22Rv1 (cell line): ENCODE data around the gene LRRC59.

Source experiments
- H3K27ac ChIP-seq: fragments of 450-650 bp; 2 replicates; pipeline ENCODE4 v1.5.1; 2017
- ZFX ChIP-seq: fragments of 450-650 bp; IDR thresholded peaks from 2 replicates; pipeline ENCODE4 v1.6.1; 2017; ENCODE audit warnings: antibody characterized with exemption, borderline replicate concordance
- TF ChIP-seq, protein P1 (sequence below): fragments of 450-650 bp; IDR thresholded peaks from 2 replicates; pipeline ENCODE4 v1.5.1; 2017; ENCODE audit warnings: mild to moderate bottlenecking

The LRRC59 gene

DNA sequence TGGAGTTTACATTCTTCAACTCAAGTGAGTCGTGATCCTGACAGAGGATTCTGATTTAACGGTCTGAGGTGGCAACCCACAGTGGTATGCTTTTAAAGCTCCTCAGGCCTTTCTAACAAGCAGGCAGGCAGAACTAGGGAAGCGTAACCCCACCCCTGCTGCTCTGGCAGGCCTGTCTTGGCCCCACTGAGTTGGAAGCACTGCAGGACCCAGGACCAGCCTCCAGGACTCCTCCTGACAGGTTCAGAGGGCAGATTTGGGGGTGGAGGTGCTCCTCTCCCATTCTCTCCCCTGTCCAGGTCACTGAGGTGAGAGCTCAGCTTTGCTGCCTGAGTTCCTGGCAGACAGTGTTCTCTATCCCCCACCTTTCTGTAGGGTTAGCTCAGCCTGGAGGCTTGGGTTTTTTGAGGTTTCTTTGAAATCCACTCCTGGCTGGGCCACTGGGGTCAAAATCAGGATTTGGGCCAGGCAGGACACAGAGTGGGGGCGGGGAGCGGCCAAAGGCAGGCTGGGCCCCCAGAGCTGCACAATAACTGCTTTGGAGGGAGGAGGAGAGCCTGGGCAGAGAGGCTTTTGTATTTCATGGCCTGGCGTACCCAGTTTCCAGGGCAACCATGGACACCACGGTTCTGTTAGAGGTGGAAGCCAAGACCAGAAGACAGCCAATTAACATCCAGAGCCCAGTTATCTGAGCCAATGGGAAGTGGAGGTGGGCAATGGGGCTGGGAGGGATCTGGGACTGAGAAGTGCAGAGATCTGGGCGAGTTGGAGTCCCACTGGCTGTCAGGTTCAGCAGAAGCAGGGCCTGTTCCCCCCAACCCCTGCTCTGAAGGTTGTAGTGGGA lies 33.9 kb downstream of the LRRC59 start:
- TF ChIP-seq ZFX = no peak
- TF ChIP-seq, protein P1, sequence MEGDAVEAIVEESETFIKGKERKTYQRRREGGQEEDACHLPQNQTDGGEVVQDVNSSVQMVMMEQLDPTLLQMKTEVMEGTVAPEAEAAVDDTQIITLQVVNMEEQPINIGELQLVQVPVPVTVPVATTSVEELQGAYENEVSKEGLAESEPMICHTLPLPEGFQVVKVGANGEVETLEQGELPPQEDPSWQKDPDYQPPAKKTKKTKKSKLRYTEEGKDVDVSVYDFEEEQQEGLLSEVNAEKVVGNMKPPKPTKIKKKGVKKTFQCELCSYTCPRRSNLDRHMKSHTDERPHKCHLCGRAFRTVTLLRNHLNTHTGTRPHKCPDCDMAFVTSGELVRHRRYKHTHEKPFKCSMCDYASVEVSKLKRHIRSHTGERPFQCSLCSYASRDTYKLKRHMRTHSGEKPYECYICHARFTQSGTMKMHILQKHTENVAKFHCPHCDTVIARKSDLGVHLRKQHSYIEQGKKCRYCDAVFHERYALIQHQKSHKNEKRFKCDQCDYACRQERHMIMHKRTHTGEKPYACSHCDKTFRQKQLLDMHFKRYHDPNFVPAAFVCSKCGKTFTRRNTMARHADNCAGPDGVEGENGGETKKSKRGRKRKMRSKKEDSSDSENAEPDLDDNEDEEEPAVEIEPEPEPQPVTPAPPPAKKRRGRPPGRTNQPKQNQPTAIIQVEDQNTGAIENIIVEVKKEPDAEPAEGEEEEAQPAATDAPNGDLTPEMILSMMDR = no peak
- no peak overlapping the region for H3K27ac ChIP-seq

DNA sequence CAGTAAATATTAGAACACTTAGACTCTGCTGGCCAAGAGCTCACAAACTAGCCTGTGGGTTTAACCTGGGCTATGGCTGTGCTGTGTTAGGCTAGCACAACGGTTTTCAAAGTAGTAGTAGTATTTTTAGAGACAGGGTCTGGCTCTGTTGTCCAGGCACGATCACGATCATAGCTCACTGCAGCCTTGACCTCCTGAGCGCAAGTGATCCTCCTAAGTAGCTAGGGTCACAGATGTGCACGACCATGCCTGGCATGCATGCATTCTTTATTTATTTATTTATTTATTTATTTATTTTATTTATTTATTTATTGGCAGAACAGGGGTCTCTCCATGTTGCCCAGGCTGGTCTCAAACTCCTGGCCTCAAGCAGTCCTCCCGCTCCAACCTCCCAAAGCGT lies 34.7 kb downstream of the LRRC59 start:
- no peak for TF ChIP-seq ZFX
- TF ChIP-seq, protein P1 = no peak
- peak overlapping the region; percentile 38 for H3K27ac ChIP-seq

DNA sequence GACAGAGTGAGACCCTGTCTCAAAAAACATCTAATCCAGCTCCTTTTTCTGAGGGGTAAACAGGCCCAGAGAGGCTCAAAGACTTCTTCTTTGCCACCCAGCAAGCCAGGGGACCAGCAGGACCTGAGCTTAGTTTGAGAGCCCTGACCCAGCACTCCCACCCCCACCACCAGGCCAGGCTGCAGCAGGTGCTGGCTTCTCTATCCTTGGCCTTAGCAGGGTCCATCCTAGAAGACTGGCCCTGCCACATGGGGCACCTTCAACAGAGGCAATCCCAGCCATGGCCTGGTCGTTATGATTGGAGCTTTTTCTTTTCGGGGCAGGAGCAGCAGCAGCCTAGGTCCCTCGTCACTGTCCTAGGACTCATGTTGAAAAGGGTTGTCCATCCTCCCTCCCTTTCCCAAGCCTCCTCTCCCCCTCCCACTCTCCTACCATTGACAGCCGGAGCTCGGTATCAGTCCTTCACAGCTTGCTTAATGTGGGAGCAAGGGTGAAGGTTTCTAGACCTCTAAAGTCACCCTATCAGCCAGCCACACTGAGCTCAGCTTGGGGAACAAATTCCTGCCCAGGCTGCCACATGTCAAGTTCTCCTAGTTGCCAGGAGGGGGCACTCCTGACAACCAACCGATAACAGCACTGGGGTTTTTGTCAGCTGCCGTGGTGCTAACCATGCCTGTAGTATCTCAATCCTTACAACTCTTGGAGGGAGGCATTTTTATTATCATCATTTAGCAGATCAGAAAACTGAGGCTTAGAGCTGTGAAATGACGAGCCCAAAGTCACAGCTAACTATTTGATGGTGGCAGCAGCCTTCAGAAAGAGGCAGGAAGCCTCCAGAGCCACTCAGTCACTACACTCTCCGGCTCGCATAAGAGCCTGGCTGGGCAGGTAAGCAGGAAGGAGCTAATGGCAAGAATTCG lies 35.5 kb downstream of the LRRC59 start:
- TF ChIP-seq ZFX = no peak
- TF ChIP-seq, protein P1 = peak; percentile 89
- peak overlapping the region; percentile 38 for H3K27ac ChIP-seq

DNA sequence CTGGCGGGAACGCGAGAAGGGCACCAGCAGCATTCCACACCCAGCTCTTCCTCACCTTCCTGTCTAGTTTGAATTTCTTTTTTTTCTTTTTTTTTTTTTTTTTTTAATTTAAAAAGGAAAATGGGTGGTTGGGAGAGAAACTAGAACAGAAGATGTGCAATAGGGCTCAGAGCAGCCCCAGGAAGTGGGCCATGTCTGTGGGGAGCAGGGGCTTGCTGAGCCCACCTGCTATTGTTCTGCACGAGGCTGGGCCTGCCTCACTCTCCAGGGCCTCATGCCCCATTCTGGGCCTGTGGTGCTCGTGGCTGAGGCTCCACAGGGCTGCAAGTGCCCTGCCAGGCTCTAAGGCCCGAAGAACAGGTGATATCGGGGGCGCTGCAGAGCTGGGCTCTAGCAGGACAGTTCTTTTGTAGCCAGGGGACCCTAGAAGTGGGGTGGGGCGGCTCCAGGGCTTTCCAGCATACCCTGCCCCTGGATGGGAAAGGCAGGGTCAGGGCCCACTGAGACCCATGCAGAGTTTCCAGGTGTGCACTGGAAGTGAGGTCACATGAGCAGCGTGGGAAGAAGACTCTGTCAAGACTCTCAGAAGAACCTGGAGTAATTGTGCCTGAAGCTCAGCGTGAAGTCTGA lies 36.7 kb downstream of the LRRC59 start:
- no peak for TF ChIP-seq ZFX
- TF ChIP-seq, protein P1 = no peak
- no peak overlapping the region for H3K27ac ChIP-seq

DNA sequence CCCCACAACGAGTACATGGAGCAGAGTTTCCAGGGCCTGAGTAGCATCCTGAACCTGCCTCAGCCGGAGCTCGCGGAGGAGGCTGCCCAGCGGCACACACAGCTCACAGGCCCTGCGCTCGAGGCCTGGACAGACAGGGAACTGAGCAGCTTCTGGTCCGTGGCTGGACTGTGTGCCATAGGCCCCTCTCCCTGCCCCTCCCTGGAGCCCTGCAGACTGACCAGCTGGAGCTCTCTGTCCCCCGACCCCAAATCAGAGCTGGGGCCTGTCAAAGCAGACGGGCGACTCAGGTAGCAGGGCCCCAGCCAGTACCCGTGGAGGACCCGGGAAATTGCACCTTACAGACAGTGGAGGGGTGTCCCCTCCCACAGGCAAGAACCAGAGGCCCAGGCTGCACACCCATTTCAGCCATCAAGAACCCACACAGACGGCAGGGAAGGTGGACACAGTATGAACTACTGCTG lies 37.3 kb downstream of the LRRC59 start:
- TF ChIP-seq ZFX = no peak
- TF ChIP-seq, protein P1 = no peak
- no peak overlapping the region for H3K27ac ChIP-seq

DNA sequence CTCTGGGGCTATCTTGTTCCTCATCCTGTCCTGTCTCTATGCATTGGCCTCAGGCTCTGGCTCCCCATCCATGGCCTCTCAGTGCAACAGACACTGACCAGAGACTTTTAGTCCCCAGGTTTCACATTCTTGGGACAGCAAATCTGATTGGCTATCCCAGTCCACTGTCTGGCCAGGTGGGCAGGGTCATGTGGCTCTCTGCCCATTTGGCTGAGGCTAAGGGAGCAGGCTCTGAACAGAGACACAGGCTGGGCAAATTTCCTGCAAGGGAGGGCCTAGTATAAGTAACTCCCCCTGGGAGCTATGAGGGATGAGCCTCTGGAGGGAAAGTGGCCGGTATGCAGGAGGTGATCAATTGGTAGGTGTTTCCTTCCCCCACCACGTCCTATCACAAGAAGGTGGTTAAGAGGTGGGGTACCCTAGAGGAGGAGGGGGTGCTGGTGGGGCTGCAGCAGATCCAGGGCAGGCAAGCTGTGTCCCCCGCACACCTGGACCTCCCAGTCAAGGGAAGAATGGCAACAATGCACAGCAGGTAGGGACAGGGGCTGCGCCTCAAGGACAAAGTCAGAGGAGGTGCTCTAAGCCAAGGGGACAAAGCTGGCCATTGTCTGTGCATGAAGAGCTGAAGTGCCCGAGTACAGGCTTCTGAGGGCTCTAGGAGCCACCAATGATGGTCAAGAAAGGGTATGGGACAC lies 38.2 kb downstream of the LRRC59 start:
- TF ChIP-seq, protein P1 = no peak
- no peak for TF ChIP-seq ZFX
- no peak overlapping the region; the same call in 1 of the 2 replicates for H3K27ac ChIP-seq
